Activated CD8-positive, alpha-beta memory T cell treated with anti-CD3 and anti-CD28 coated beads for 48 hours (primary cell): Measurements from ENCODE around the gene CCNE1.
"Not testable (repeated sequence)": the region's sequence is repeated elsewhere in the genome, so short reads cannot be mapped to it uniquely, and the experiment has no call there.

Experiments used
- DNase-seq, 3 experiments: peaks; one replicate each; pipeline ENCODE4 v3.0.0-alpha.2; 2020; ENCODE audit warnings: low read depth in 2 of 3, low spot score in 2 of 3

The CCNE1 gene

DNA sequence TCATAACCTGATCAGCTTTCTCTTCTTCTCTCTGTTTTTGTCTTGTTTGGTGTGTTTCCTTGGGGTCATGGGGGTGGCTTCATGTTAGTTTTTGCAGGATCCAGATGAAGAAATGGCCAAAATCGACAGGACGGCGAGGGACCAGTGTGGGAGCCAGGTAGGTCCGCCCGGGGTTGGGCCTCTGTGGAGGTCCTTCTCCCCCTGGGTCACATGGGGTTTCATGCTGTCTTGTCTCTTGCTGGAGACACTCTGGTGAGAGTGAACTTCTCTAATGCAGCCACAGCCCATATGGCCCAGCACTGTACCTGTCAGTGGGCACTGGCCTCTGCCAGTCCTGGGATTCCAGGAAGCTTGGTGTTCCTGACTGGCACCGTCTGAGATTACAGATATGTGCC is 1.1 kb downstream of the CCNE1 start:
- DNase-seq, result no peak

DNA sequence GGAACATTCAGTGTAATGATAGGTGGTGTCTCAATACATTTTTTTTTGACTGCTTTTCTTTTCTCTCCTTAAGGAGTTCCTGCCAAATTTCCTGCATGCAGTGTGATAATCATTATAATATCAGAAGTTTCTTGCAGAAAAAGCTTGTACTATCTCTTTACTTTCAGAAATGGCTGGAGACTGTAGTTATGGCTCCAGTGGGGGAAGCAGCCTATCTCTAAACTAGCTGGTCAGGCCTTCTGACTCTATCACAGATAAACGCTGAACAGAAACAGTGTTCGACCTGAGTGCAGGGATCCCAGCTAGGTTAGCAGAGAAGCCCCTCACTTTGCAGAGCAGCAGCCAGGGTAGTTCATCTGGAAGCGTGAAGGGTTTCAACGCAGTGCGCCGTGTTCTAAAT is 1.9 kb downstream of the CCNE1 start:
- DNase-seq, result no peak

DNA sequence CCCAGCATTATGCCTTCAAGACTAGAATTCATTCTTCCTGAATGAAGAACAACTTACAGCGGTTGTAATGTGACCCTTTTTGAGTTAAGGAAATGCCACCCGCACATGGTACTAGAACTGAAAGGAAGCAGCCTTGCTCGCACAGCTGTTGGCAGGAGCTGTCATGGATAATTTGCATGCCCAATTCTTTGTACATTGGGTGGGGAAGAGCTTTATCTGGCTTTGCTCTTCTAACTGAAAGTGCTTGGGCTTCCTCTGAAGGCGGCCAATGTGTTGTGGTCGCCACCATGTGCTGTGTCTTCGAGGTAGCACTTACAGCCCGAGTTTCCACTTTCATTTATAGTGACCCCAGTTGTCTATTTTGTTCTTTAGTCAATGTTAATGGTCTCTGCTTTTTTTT is 3.4 kb downstream of the CCNE1 start:
- DNase-seq, result no peak

DNA sequence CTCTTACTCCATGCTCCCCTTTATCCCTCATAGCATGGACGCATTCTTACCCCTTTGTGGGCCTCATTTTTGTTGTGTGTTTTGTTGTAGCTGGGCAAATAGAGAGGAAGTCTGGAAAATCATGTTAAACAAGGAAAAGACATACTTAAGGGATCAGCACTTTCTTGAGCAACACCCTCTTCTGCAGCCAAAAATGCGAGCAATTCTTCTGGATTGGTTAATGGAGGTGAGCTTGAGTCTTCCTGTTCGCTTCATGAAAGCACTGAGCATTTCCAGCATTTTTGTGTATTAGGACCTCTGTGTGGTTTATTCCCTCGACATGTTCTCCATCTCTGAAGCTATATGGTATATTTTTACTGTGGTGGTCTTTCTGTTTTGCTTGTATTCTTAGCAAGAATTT is 5.5 kb downstream of the CCNE1 start:
- DNase-seq, result no peak

DNA sequence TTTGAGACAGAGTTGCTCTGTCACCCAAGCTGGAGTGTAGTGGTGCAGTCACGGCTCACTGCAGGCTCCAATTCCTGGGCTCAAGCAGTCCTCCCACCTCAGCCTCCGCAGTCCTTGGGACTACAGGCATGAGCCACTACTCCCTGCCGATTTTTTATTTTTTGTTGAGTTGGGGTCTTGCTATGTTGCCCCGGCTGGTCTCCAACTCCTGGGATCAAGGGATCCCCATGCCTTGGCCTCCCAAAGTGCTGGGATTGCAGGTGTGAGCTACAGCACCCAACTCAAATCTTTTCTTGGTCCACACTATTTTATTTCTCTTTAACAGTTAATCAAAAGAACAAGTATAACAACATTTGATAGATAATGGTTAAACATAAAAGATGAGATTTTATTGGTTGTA is 7.5 kb downstream of the CCNE1 start:
- DNase-seq, result no peak

DNA sequence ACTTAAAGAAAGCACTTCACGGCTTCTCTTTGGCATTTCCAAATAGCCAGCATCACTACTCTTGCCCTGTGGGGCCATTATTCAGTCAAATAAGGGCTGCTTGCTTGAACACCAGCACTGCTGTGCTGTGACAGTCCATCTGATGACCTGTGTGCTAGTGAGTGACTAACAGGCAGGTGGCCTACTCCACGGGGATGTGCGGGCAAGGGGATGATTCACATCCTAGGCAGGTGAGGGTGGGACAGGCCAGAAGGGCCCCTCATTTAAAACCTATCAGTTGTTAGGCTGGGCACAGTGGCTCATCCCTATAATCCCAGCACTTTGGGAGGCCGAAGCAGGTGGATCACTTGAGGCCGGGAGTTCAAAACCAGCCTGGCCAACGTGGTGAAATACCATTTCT is 8.2 kb downstream of the CCNE1 start:
- no peak for DNase-seq

DNA sequence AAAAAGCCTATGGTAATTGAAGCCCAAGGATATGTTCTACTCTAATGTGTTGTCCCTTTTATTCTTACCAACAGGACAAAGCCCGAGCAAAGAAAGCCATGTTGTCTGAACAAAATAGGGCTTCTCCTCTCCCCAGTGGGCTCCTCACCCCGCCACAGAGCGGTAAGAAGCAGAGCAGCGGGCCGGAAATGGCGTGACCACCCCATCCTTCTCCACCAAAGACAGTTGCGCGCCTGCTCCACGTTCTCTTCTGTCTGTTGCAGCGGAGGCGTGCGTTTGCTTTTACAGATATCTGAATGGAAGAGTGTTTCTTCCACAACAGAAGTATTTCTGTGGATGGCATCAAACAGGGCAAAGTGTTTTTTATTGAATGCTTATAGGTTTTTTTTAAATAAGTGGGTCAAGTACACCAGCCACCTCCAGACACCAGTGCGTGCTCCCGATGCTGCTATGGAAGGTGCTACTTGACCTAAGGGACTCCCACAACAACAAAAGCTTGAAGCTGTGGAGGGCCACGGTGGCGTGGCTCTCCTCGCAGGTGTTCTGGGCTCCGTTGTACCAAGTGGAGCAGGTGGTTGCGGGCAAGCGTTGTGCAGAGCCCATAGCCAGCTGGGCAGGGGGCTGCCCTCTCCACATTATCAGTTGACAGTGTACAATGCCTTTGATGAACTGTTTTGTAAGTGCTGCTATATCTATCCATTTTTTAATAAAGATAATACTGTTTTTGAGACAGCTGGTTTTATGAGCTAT is 12.0 kb downstream of the CCNE1 start:
- DNase-seq, result no peak

DNA sequence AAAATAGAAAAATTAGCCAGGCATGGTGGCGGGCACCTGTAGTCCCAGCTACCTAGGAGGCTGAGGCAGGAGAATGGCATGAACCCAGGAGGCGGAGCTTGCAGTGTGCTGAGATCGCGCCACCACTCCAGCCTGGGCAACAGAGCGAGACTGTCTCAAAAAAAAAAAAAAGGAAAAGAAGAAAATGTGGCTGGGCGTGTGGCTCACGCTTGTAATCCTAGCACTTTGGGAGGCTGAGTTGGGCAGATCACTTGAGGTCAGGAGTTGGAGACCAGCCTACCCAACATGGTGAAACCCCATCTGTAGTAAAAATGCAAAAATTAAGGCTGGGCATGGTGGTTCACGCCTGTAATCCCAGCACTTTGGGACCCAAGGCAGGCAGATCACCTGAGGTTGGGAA is 13.5 kb downstream of the CCNE1 start:
- not testable (repeated sequence) for DNase-seq

DNA sequence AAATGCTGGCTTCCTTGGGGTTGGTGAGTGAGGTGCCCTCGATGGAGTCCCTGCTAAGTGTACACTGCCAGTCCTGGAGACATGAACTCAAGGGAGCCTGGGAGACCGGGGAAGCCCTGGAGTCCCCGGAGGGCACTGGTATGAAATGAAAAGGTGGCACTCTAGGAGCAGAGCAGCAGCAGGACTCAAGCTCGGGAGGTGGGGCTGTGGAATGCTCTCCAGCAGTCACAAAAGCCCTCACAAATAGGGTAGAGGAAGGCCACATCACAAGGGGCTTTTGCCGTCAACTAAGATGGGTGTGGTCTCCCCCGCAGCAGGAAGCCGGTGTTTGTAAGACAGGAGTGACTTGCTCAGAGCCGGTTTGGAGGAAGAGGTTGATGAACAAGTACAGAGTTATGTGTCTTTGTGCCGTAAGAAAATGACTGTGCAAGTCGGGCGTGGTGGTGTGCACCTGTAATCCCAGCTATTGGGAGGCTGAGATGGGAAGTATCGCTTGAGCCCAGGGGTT is 19.3 kb downstream of the CCNE1 start:
- peak in 1 of 3 experiments; percentile 44 for DNase-seq

DNA sequence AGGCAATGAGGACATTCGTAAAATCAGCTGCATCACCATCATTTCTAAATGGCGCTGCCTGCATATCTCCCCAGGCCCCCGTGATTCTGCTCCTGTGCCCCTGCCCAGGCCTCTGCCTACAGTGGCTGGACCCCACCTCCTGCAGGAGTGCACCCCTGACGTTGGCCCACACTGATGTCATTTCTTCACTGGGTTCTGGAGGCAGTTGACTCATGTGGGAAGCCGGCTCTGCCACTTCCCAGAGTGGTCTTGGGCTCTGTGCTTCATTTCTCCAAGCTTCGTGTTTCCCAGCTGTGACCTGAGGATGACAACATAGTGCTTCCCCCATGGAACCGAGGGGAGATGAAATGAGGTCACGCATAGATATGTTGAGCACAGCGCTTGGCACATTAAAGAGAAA is 19.9 kb downstream of the CCNE1 start:
- no peak for DNase-seq

DNA sequence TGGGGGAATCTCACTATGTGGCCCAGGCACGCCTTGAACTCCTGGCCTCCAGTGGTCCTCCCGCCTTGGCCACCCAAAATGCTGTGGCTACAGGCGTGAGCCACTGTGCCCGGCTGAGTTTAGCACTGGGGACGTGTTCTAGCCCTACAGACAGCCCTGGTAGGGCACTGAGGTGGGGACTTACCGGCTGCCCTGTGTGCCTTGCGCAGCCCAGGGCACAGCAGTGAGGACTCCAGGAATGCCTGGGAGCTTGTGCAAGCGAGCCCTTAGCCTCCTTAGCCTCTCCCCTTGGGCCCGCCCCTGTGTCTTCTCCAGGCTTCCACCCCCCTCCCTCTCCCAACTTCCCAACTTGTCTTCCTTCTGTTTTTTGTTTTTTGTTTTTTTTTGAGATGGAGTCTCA is 21.0 kb downstream of the CCNE1 start:
- DNase-seq, result no peak

DNA sequence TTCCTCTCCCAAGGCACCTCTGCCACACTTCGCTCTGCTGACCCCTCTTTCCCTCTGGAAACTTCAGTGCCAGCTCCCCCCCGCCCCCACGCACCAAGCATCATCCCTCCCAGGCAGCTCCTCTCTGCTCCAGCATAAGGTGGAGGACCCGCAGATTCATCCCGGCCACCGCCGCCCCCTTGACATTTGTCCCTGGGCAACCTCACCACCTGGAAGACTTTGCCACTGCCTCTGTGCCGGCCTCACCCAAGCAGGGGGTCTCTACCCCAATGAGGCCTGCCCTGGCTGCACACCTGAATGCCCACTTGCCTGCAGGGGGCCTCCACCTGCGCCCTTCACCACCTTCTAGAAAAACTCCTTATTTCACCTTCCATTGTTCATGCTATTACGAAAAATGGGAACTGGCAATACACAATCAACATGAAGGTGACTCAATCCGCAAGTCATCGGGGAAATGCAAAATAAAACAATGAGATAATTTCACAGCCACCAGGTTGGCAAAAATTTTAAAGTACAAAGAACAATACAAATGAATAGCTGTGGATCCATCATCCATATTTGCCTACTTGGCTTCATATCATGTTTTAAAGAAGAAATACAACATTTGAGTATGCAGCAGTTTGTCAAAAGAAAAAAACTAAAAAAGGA is 21.9 kb downstream of the CCNE1 start:
- no peak for DNase-seq

DNA sequence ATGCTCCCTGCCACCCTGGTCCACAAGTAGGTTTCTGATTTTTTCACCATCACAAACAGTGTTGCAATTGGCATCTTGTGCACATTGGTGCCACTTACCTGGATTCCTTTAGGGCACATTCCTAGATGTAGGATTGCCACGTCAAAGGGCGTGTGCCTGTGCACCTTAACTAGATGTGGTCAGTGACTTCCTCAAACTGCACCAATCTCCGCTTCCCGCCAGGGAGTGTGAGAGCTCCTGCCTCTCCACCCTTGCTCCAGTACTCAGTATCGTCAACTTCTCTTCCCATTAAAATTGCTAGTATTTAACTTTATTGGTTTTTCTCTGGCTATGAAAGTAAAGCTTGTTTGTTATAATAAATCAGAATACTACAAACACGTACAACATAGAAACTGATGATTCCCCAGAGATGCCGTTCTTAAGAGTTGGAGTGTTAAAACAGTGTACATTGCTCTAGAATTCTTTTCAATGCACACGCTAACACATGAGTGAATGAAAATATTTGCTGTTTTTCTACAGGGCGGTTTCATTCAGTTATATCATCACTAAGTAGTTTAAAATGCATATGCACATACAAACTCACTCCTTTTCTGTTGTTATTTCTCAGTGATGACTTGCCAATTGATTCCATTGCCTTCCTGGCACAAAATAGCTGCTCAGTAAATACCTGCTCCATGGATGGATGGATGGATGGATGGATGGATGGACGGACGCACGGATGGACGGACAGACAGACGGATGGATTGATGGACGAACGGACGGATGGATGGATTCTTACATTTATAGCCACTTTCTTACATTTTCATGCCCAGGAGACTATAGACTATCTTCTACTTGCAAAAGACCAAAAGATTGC is 23.4 kb downstream of the CCNE1 start:
- no peak for DNase-seq

DNA sequence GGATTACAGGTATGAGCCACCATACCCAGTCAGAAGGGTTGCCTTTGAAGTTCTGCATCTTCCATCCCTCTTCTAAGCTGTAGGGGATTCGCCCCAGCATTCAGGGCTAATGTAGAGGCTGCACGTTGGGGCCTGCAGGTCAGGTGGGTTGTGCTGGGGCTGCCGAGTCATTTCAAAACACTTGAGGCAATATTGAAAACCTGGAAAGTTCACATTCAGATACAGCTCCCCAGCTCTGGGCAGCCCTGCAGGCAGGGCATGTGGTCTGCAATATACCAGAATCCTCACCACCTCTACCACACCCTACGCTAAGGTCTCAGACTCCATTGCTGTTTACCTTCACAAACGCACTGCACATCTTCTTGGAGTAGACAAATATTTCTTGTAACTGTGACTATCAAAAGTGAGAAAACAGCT is 24.6 kb downstream of the CCNE1 start:
- peak in 1 of 3 experiments; percentile 43 for DNase-seq

DNA sequence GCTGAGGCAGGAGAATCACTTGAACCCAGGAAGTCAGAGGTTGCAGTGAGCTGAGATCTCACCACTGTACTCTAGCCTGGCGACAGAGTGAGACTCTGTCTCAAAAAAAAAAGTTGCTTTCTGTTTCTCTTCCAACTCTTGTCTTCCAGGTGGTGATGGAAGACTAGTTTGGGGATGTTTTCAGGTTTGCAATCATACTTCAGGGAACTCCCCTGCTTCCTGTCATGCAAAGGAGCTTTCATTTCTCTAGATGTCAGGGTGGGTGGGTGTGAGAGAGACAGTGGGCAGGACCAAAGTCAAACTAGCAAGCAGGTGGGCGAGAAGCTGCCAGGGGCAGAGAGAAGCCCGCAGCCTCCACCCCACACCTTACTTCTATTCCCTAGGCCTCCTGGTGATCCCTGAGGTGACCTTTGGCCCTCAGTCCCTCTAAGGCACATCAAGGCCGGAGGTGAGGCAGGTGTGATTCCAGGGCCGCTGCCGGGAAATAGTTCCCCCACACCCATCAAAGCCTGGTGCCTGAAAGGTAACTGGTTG is 25.7 kb downstream of the CCNE1 start:
- no peak for DNase-seq

DNA sequence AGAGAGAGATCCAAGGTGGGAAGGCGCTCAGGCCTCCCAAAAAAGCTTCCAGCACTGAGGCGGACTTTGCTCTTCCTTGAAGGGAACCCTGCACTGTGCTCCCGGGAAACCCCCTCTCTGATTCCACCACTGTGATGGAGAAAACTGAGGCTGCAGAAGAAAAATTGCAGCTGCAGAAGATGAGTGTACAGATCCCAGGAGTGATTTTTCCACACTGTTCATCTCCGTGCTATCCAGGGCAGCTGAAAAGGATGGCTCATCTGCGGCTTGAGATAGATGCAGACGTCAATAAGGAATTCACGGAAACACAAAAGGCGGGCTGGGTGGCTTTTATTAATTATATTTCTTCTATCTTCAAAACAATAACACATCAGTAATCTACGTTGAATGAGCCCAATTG is 26.2 kb downstream of the CCNE1 start:
- DNase-seq, result no peak

DNA sequence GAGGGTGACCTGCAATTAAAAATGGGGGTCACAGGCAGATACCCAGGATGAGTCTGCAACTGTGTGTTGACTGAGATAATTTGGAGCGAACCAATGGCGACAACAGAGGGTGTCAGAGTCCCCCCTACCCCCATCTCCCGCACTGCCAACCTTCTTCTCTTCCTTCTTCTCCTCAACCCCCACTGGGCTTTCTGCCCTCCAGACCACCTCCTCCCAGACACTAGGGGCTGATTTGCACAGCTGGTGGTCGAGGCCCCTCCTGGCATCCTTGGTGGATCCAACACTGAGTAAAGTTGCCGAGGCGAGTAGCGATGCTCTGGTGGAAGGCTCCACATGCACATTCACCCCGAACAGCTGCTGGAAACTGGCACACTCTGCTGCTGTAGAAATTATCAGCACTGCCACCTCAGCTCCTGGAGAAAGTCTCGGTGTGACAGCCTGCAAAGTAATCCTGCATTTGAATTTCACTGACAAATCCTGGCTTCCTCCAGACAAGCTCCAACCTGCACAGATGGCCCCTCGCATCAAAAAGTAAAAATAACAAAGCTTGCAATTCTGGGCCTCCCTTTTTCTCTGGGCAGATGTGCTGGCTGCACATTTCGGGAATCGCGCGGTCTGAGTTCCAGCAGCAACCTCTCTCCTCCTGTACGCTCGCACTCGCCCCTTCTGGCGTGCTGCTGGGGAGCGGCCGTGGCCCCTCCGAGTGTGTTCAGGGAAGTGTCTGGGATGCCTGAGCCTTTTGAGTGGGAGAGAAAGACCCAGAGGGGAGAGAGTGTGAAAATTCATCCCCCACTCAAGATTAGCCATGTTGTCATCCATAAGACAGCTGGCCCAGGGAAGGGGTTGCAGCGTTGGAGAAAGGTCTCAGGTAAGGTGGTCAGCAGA is 28.5 kb downstream of the CCNE1 start:
- no peak for DNase-seq

DNA sequence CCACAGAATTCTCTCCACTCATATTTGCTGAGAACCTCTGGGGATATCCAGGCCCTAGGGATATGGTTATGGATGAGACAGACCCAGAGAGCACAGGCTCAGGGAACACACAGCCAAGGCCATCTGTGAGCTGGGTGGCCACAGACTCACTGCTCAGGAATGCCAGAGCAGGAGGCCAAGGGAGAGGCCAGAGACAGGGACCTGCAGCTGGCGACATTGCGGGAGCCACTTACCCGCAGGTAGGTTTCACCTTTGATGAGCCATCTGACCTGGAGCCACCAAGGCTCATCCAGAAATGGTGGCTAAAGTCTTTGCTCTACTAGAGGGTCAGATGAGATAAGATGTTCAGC is 29.4 kb downstream of the CCNE1 start:
- DNase-seq, result no peak

DNA sequence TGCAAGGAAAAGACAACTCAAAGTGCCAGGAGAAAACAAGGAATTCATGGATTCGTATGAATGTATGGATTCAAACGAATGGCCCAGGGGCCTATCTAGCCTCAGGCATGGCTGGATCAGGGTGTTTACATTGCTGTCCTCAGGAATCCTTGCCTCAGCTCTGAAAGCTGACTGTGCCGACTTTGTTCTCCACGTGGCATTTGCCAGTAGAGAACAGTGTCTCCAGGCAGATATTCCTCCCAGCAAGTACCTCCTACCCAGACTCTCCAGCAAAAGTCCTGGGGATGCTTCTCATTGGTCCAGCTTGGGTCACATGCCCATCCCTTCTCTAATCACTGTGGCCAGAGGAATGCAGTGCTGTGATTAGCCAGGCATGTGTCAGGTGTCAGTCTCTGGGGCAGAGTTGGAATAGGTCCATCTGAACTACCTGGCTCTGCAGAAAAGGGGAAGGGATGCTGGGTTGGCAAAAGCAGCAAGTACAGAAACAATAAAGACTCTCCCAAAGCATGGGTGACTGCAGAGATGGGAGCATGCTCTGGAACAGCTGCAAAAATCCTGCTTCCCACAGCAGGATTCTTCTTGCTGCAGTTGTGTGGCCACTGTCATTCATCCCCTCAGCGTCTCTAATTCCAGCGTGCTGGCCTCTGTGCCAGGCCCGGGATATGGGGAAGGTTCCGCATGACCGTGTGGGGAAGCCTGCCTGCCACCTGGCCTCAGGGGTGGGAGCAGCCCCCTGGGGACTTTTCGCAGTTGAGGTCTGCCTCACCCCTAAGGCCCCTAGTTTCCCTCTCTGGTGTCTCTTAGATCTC is 30.0 kb downstream of the CCNE1 start:
- DNase-seq, result no peak
